Activated CD8-positive, alpha-beta memory T cell treated with anti-CD3 and anti-CD28 coated beads, Interleukin-2, amount 10 ng/mL, durations not matched to agents 7 days and 5 days (primary cell): ENCODE data around the gene ADGRL3. TPM values are rescaled to one million over a fixed set of nuclear protein-coding genes. Genes with fewer than 3 reads are reported as not detected.
"Not testable (repeated sequence)": the region's sequence is repeated elsewhere in the genome, so short reads cannot be mapped to it uniquely, and the experiment has no call there.

Experiments used
- ATAC-seq: fragments of 150-1000 bp; cut with Tn5 transposase; one replicate; pipeline ENCODE4 v1.10.0; 2021; ENCODE audit warnings: moderate library complexity
- CTCF ChIA-PET: fragments of 350-600 bp; sonication (Branson Sonifier 250); formaldehyde crosslinking; loops from one replicate; lab custom pipeline; 2021; ENCODE audit warnings: antibody characterized with exemption; lab: Charles Lee
- DNase-seq: peaks from one replicate; pipeline ENCODE4 v3.0.0-alpha.2; 2020
- H3K27ac Mint-ChIP-seq: one replicate; pipeline ENCODE4 v1.8.0; 2021; ENCODE audit warnings: mild to moderate bottlenecking, mixed read lengths
- H3K27me3 Mint-ChIP-seq: one replicate; pipeline ENCODE4 v1.8.0; 2021; ENCODE audit warnings: mixed read lengths
- H3K36me3 Mint-ChIP-seq: one replicate; pipeline ENCODE4 v1.8.0; 2021; ENCODE audit warnings: mild to moderate bottlenecking, mixed read lengths
- H3K4me1 Mint-ChIP-seq: one replicate; pipeline ENCODE4 v1.8.0; 2021; ENCODE audit warnings: mixed read lengths
- H3K4me3 Mint-ChIP-seq: one replicate; pipeline ENCODE4 v1.8.0; 2021; ENCODE audit warnings: mild to moderate bottlenecking, moderate library complexity, mixed read lengths
- H3K9me3 Mint-ChIP-seq: one replicate; pipeline ENCODE4 v1.8.0; 2022; ENCODE audit warnings: low read depth, mixed read lengths
- total RNA-seq, 2 experiments: library from RNA; stranded (reverse); gene quantifications; one replicate each; pipeline ENCODE4 v1.2.3, GENCODE V29; 2021

ADGRL3 gene
- total RNA-seq, 2 experiments from 2014 or later, result not detected

GRCh38 chr4:61756937-61757336, 556.8 kb downstream of the ADGRL3 start:
- H3K27ac Mint-ChIP-seq, ATAC-seq, H3K4me3 Mint-ChIP-seq, H3K27me3 Mint-ChIP-seq, H3K4me1 Mint-ChIP-seq, H3K9me3 Mint-ChIP-seq, H3K36me3 Mint-ChIP-seq, DNase-seq, CTCF ChIA-PET: not testable (repeated sequence)

GRCh38 chr4:61757983-61758382, 557.9 kb downstream of the ADGRL3 start:
- DNase-seq, H3K27me3 Mint-ChIP-seq, H3K27ac Mint-ChIP-seq, ATAC-seq, H3K4me3 Mint-ChIP-seq, H3K36me3 Mint-ChIP-seq, CTCF ChIA-PET, H3K9me3 Mint-ChIP-seq, H3K4me1 Mint-ChIP-seq: not testable (repeated sequence)

DNA sequence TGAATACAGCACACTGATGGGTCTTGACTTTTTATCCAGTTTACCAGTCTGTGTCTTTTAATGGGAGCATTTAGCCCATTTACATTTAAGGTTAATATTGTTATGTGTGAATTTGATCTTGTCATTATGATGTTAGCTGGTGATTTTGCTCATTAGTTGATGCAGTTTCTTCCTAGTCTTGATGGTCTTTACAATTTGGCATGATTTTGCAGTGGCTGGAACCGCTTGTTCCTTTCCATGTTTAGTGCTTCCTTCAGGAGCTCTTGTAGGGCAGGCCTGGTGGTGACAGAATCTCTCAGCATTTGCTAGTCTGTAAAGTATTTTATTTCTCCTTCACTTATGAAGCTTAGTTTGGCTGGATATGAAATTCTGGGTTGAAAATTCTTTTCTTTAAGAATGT, 558.5 kb downstream of the ADGRL3 start:
- ATAC-seq, H3K4me1 Mint-ChIP-seq, H3K36me3 Mint-ChIP-seq, CTCF ChIA-PET, H3K27ac Mint-ChIP-seq, H3K4me3 Mint-ChIP-seq, H3K9me3 Mint-ChIP-seq, H3K27me3 Mint-ChIP-seq, DNase-seq: not testable (repeated sequence)

DNA sequence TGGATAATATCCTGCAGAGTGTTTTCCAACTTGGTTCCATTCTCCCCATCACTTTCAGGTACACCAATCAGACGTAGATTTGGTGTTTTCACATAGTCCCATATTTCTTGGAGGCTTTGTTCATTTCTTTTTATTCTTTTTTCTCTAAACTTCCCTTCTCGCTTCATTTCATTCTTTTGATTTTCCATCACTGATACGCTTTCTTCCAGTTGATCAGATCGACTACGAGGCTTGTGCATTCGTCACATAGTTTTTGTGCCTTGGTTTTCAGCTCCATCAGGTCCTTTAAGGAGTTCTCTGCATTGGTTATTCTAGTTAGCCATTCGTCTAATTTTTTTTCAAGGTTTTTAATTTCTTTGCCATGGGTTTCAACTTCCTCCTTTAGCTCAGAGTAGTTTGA, 559.1 kb downstream of the ADGRL3 start:
- H3K4me3 Mint-ChIP-seq, CTCF ChIA-PET, H3K9me3 Mint-ChIP-seq, H3K4me1 Mint-ChIP-seq, H3K27me3 Mint-ChIP-seq, DNase-seq, ATAC-seq, H3K27ac Mint-ChIP-seq, H3K36me3 Mint-ChIP-seq: not testable (repeated sequence)

DNA sequence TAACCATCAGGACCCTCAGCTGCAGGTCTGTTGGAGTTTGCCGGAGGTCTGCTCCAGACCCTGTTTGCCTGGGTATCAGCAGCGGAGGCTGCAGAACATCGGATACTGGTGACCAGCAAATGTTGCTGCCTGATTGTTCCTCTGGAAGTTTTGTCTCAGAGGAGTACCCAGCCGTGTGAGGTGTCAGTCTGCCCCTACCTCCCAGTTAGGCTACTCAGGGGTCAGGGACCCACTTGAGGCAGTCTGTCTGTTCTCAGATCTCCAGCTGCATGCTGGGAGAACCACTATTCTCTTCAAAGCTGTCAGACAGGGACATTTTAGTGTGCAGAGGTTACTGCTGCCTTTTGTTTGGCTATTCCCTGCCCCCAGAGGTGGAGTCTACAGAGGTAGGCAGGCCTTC, 559.8 kb downstream of the ADGRL3 start:
- H3K27ac Mint-ChIP-seq, result not testable (repeated sequence)

DNA sequence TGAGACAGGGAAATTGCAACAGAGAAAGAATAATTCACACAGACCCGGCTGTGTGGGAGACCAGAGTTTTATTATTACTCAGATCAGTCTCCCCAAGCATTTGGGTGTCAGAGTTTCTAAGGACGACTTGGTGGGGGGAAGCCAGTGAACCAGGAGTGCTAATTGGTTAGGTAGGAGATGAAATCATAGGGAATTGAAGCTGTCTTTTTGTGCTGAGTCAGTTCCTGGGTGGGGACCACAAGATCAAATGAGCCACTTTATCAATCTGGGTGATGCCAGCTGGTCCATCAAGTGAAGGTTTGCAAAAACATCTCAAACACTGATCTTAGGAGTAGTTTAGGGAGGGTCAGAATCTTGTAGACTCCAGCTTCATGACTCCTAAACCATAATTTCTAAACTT, 560.7 kb downstream of the ADGRL3 start:
- no peak overlapping the region for H3K27ac Mint-ChIP-seq
- H3K4me3 Mint-ChIP-seq, result no peak overlapping the region
- DNase-seq (no peak), ATAC-seq (no peak)
- CTCF ChIA-PET, result no interaction called here
- no peaks in the 10 kb centered on the region for H3K36me3 Mint-ChIP-seq
- peaks cover 9% of the 10 kb centered on the region for H3K9me3 Mint-ChIP-seq
- H3K27me3 Mint-ChIP-seq, result no peaks in the 10 kb centered on the region
- no peaks in the 10 kb centered on the region for H3K4me1 Mint-ChIP-seq

More for the DNA sequence above, 559.8 kb downstream of the ADGRL3 start:
- H3K4me3 Mint-ChIP-seq, H3K4me1 Mint-ChIP-seq, H3K9me3 Mint-ChIP-seq, H3K27me3 Mint-ChIP-seq, CTCF ChIA-PET, H3K36me3 Mint-ChIP-seq, DNase-seq, ATAC-seq: not testable (repeated sequence)

DNA sequence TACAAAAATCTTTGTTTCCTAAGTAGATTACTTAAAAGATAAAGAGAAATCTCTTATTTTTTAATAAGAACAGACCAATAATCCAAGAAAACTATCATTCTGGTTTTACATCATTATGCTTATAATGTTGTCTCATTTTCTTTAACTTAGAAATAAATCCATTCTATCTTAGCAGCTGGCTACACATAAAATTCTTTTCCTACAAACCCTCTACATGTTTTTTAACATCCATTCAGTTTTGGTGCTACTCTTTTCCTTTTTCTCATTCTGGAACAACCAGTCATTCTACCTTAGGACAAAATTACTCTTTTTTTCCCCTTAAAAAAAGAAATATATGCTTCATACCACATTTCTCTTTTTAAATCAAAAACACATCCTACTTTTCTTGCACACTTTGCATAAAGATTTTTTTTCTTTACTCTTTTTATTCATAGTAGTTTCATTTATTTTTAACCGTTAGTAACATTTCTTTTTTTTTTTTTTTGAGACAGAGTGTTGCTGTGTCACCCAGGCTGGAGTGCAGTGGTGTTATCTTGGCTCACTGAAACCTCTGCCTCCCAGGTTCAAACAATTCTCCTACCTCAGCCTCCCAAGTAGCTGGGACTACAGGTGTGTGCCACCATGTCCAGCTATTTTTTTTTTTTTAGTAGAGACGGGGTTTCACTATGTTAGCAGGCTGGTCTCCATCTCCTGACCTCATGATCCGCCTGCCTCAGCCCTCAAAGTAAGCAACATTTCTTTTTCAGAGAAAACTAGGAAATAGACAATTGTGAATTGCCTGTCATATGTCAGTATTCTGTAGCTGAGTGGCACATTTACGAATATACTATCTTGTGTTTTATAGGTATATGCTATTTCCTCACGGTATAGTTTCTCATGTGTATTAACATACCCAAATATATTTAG, 562.8 kb downstream of the ADGRL3 start:
- no peaks in the 10 kb centered on the region for H3K36me3 Mint-ChIP-seq
- no peak for ATAC-seq
- no peak overlapping the region for H3K27ac Mint-ChIP-seq
- no peaks in the 10 kb centered on the region for H3K27me3 Mint-ChIP-seq
- CTCF ChIA-PET, result no interaction called here
- H3K4me1 Mint-ChIP-seq, result no peaks in the 10 kb centered on the region
- H3K9me3 Mint-ChIP-seq, result peaks cover 14% of the 10 kb centered on the region
- no peak overlapping the region for H3K4me3 Mint-ChIP-seq
- no peak for DNase-seq

DNA sequence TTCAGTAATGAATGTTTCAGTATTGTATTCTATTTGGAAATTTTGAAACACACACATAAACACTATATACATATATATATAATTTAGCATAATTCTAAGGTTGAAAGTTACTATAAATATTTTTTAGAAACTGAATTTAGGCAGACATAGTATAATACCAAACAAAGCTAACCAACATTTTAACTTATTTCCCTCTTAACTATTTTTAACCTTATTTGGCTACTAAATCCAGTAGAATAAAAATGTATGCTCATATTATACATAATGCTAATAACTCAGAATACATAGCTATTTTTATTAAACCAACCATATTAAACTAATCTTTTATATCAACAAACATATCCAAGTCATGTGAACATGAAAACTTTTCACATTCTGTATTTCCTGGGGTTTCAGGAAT, 563.6 kb downstream of the ADGRL3 start:
- H3K36me3 Mint-ChIP-seq, result no peaks in the 10 kb centered on the region
- H3K27me3 Mint-ChIP-seq, result no peaks in the 10 kb centered on the region
- peaks cover 14% of the 10 kb centered on the region for H3K9me3 Mint-ChIP-seq
- no peaks in the 10 kb centered on the region for H3K4me1 Mint-ChIP-seq
- H3K4me3 Mint-ChIP-seq, result no peak overlapping the region
- H3K27ac Mint-ChIP-seq, result no peak overlapping the region
- CTCF ChIA-PET, result no interaction called here
- no peak for DNase-seq
- ATAC-seq, result no peak

DNA sequence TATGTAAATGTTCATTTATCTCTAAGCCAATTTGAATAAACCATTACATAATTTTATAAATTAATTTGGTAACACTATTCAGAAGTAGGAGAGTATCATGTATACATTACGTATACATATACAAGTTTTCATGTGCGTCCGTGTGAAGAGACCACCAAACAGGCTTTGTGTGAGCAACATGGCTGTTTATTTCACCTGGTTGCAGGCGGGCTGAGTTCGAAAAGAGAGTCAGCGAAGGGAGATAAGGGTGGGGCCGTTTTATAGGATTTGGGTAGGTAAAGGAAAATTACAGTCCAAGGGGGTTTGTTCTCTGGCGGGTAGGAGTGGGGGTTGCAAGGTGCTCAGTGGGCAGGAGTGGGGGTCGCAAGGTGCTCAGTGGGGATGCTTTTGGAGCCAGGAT, 564.0 kb downstream of the ADGRL3 start:
- DNase-seq, CTCF ChIA-PET, H3K27ac Mint-ChIP-seq, ATAC-seq, H3K4me1 Mint-ChIP-seq, H3K27me3 Mint-ChIP-seq, H3K36me3 Mint-ChIP-seq, H3K4me3 Mint-ChIP-seq: not testable (repeated sequence)
- H3K9me3 Mint-ChIP-seq, result peaks cover 14% of the 10 kb centered on the region

GRCh38 chr4:61769444-61770167, 569.5 kb downstream of the ADGRL3 start:
- ATAC-seq, H3K9me3 Mint-ChIP-seq, H3K4me1 Mint-ChIP-seq, H3K27ac Mint-ChIP-seq, CTCF ChIA-PET, DNase-seq, H3K4me3 Mint-ChIP-seq, H3K27me3 Mint-ChIP-seq, H3K36me3 Mint-ChIP-seq: not testable (repeated sequence)

DNA sequence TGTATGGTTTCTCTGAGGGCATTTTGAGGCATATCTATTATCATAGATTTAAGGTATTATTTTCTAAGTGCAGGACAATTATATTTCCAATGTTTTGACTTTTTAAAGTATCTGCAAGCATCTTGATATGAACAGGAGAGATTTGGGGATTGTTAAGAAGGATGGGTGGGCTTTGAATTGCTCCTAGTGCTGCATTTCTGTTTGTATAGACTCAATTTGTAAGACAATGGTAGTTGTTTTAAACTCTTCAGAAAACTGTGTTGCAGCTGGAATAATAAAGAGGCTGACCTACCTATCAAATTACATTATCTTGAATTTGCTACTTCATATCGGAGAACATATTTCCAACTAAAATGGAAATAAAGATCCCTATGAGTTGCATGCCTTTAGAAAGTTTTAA, 570.3 kb downstream of the ADGRL3 start:
- ATAC-seq (no peak), DNase-seq (no peak)
- Mint-ChIP-seq H3K27ac (no peak overlapping the region), H3K9me3 (peaks cover 7% of the 10 kb centered on the region), H3K4me1 (no peaks in the 10 kb centered on the region), H3K27me3 (no peaks in the 10 kb centered on the region), H3K36me3 (no peaks in the 10 kb centered on the region), H3K4me3 (no peak overlapping the region)
- CTCF ChIA-PET, result no interaction called here

DNA sequence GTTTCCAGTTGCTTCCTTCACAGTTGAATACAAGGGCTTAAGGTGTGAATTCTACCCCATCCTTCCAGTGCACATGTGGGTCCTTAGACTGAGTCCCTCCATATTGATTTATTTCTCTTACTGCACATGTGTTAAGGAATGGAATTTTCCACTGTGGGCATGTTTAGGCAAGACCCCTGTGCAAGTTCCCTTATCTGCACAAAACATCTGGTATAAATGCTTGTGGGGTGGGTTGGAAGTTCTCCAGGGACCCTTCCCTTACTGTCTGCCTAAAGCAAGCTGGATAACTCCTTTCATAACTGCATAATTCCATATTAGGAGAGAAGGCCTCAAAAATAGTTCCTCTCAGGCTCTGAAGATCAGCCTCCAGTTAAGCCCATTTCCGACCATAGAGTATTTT, 570.9 kb downstream of the ADGRL3 start:
- H3K36me3 Mint-ChIP-seq, result no peaks in the 10 kb centered on the region
- no peak overlapping the region for H3K27ac Mint-ChIP-seq
- peaks cover 4% of the 10 kb centered on the region for H3K9me3 Mint-ChIP-seq
- ATAC-seq (no peak), DNase-seq (no peak)
- H3K4me1 Mint-ChIP-seq, result no peaks in the 10 kb centered on the region
- H3K27me3 Mint-ChIP-seq, result no peaks in the 10 kb centered on the region
- H3K4me3 Mint-ChIP-seq, result no peak overlapping the region
- CTCF ChIA-PET, result no interaction called here

DNA sequence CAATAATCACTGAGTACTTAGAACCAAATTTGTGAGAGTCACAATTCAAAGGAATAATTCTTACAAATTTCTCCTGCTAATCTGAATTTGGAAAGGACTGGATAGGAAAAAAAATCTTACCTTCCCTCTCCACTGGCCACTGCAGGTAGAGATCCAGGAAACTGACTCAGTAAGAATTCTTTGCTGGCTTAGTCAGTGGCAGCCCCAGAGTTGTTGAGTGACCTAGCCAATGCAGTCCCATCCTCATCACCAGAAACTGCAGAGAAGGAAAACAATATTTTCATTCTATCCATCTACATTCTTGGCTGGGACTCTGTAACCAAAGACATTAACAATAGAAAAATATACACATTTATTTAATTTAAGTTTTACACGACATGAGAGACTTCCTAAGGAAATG, 572.0 kb downstream of the ADGRL3 start:
- Mint-ChIP-seq H3K9me3 (peaks cover 2% of the 10 kb centered on the region), H3K27ac (no peak overlapping the region), H3K4me3 (no peak overlapping the region), H3K36me3 (no peaks in the 10 kb centered on the region), H3K4me1 (no peaks in the 10 kb centered on the region), H3K27me3 (no peaks in the 10 kb centered on the region)
- DNase-seq, result no peak
- no peak for ATAC-seq
- CTCF ChIA-PET, result no interaction called here

DNA sequence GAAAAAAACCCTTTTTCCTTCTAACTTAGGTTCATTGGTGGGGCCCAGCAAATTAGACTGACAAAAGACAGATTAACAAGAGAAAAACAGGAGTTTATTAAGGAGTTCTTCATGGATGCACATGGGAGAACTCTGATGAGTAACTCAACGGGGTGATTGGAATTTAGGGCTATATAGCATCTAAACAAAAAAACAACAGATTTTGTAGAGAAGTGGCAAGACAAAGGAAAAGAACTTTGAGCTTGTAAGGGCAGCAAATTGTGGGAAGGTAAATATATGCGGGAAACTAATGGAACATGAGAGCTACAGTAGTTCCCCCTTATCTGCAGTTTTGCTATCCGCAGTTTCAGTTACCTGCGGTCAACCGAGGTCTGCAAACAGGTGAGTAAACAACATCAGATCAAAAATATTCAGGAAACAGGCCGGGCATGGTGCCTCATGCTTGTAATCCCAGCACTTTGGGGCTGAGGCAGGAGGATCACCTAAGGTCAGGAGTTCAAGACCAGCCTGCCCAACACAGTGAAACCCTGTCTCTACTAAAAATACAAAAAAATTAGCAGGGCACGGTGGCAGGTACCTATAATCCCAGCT, 573.6 kb downstream of the ADGRL3 start:
- H3K27ac Mint-ChIP-seq, result no peak overlapping the region
- no peaks in the 10 kb centered on the region for H3K4me1 Mint-ChIP-seq
- H3K27me3 Mint-ChIP-seq, result no peaks in the 10 kb centered on the region
- no peak overlapping the region for H3K4me3 Mint-ChIP-seq
- peaks cover 2% of the 10 kb centered on the region for H3K9me3 Mint-ChIP-seq
- ATAC-seq, result no peak
- no peak for DNase-seq
- CTCF ChIA-PET, result no interaction called here
- H3K36me3 Mint-ChIP-seq, result no peaks in the 10 kb centered on the region
